ENCODE data around the gene LACTBL1. TPM values are rescaled to one million over a fixed set of nuclear protein-coding genes. Genes with fewer than 3 reads are reported as not detected.

LACTBL1 gene
- polyA plus RNA-seq, 1 experiment, result not detected

GRCh38 chr1:22967833-22968232 is 4.8 kb downstream of the LACTBL1 start:
- TF ChIP-seq, protein P1, sequence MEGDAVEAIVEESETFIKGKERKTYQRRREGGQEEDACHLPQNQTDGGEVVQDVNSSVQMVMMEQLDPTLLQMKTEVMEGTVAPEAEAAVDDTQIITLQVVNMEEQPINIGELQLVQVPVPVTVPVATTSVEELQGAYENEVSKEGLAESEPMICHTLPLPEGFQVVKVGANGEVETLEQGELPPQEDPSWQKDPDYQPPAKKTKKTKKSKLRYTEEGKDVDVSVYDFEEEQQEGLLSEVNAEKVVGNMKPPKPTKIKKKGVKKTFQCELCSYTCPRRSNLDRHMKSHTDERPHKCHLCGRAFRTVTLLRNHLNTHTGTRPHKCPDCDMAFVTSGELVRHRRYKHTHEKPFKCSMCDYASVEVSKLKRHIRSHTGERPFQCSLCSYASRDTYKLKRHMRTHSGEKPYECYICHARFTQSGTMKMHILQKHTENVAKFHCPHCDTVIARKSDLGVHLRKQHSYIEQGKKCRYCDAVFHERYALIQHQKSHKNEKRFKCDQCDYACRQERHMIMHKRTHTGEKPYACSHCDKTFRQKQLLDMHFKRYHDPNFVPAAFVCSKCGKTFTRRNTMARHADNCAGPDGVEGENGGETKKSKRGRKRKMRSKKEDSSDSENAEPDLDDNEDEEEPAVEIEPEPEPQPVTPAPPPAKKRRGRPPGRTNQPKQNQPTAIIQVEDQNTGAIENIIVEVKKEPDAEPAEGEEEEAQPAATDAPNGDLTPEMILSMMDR (IDR thresholded peaks at IDR 0.05; ENCODE audit: insufficient read depth, low read depth, low read length), result no peak
- H3K27me3 ChIP-seq (ENCODE audit: control insufficient read depth, insufficient read depth, low read length), result peaks cover 20% of the 10 kb centered on the region
- no peaks in the 10 kb centered on the region for H3K36me3 ChIP-seq (ENCODE audit: control insufficient read depth, insufficient read depth, low read length)
- no peak for DNase-seq (ENCODE audit: low read depth)
- H3K4me3 ChIP-seq (ENCODE audit: low read depth, low read length), result no peak overlapping the region
- POLR2A ChIA-PET, result no interaction called here
- CTCF ChIA-PET, result no interaction called here

DNA sequence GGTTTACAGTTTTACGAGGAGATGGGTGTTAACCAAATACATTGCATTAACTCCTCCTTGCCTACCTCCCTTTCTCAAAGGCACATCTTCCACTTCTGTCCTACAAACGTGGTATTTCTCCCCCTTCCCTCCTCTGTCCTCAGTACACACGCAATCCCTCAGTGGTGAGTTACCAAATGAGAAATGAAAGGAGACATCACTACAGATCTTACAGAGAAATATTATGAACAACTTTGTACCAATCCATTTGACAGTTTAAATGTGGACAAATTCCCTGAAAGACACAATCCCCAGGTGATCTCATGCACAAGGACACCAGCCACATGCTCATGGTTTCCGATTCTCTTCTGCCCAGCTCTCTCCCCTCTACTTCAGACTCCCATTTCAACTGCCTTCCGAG is 6.4 kb downstream of the LACTBL1 start:
- Histone ChIP-seq H3K27me3 (ENCODE audit: control insufficient read depth, insufficient read depth, low read length) (peaks cover 16% of the 10 kb centered on the region), H3K36me3 (ENCODE audit: control insufficient read depth, insufficient read depth, low read length) (no peaks in the 10 kb centered on the region), H3K4me3 (ENCODE audit: low read depth, low read length) (no peak overlapping the region)
- CTCF ChIA-PET, result interaction anchor here (0.6 to 1.6 kb wide), 2 partner anchors 25 to 100 kb away, joined by 3 read pairs; no protein-coding TSS in a partner anchor
- POLR2A ChIA-PET, result no interaction called here
- TF ChIP-seq, protein P1 (IDR thresholded peaks at IDR 0.05; ENCODE audit: insufficient read depth, low read depth, low read length), result no peak
- no peak for DNase-seq (ENCODE audit: low read depth)

- Histone ChIP-seq H3K4me3 (ENCODE audit: low read depth, low read length) (no peak overlapping the region), H3K27me3 (ENCODE audit: control insufficient read depth, insufficient read depth, low read length) (peaks cover 7% of the 10 kb centered on the region), H3K36me3 (ENCODE audit: control insufficient read depth, insufficient read depth, low read length) (no peaks in the 10 kb centered on the region)
- CTCF ChIA-PET, result interaction anchor here (0.7 to 3.8 kb wide), 12 partner anchors 8 to 321 kb away, joined by 3 to 25 read pairs (median 4); partner anchors contain the start of gene LACTBL1
- POLR2A ChIA-PET, result no interaction called here
- no peak for DNase-seq (ENCODE audit: low read depth)
- TF ChIP-seq, protein P1 (IDR thresholded peaks at IDR 0.05; ENCODE audit: insufficient read depth, low read depth, low read length), result no peak
Observed at GRCh38 chr1:22963044-22963677, 9.5 kb downstream of the LACTBL1 start.

DNA sequence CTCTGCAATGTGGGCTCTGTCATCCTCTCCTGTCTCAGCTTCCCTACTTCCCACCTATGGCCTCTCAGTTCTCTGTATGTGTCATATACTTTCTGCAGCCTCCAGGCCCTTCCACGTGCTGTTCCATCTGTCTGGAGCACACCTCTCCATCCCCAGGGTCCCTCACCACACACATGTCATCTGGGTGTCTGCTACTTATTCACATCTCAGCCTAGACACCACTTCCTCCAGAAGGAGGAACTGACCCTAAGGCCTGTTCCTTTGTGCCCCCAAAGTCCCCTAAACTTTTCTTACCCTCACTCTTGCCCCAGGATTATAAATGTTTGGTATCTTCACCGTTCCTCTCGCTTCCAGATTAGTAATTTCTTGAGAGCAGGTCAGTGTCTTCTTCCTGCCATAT is 10.1 kb downstream of the LACTBL1 start:
- Histone ChIP-seq H3K4me3 (ENCODE audit: low read depth, low read length) (no peak overlapping the region), H3K36me3 (ENCODE audit: control insufficient read depth, insufficient read depth, low read length) (no peaks in the 10 kb centered on the region), H3K27me3 (ENCODE audit: control insufficient read depth, insufficient read depth, low read length) (peaks cover 5% of the 10 kb centered on the region)
- TF ChIP-seq, protein P1 (IDR thresholded peaks at IDR 0.05; ENCODE audit: insufficient read depth, low read depth, low read length), result no peak
- no peak for DNase-seq (ENCODE audit: low read depth)
- ChIA-PET CTCF (interaction anchor here (3.8 kb wide), 1 partner anchor 11 kb away, joined by 25 read pairs; the partner anchor contains the start of gene LACTBL1), POLR2A (no interaction called here)

- CTCF ChIA-PET, result interaction anchor here (1.7 kb wide), 1 partner anchor 30 kb away, joined by 3 read pairs; no protein-coding TSS in a partner anchor
- DNase-seq (ENCODE audit: low read depth), result no peak
- Histone ChIP-seq H3K27me3 (ENCODE audit: control insufficient read depth, insufficient read depth, low read length) (peaks cover 11% of the 10 kb centered on the region), H3K4me3 (ENCODE audit: low read depth, low read length) (no peak overlapping the region), H3K36me3 (ENCODE audit: control insufficient read depth, insufficient read depth, low read length) (no peaks in the 10 kb centered on the region)
- POLR2A ChIA-PET, result no interaction called here
- TF ChIP-seq, protein P1 (IDR thresholded peaks at IDR 0.05; ENCODE audit: insufficient read depth, low read depth, low read length), result no peak
Observed at GRCh38 chr1:22959545-22960360, 12.9 kb downstream of the LACTBL1 start.
